ENCODE data around the gene MARF1. TPM values are rescaled to one million over a fixed set of nuclear protein-coding genes. Genes with fewer than 3 reads are reported as not detected.

MARF1 gene
- total RNA-seq, 4 donors from 2014 or later = 32.0 to 52.6 (median 41.1) TPM

DNA sequence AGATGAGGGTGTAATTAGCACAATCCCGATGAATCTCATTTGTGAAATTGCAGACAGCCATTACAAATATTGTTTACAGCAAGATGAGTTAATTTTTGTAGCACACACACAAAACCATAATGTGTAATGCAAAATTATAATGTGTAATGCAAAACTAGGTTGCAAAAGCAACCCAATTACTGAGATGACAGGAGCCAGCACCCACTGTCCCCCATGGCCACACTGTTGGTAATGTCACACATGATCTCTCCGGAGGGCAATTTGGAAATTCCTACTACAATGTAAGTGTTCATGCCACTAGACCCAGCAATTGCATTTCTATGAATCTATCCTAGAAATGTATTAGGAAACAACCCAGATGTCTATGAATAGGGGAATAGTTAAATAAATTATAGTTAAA is 76.9 kb downstream of the MARF1 start:
- intact Hi-C loops (cut with DNase I; ENCODE audit: low total_unique reads) = no loop called here
- Histone ChIP-seq H3K27me3 (no peaks in the 10 kb centered on the region), H3K4me3 (no peak overlapping the region), H3K9me3 (no peaks in the 10 kb centered on the region), H3K27ac (no peak overlapping the region), H3K36me3 (no peaks in the 10 kb centered on the region), H3K4me1 (peaks cover 0 to 14% (median 0%) of the 10 kb centered on the region in 4 donors)
- 95% methylated on average over 2 of the region's 2 CpGs; no CpG with 5 or more reads in 1 of the 2 donors for WGBS, 2 donors (ENCODE audit: low coverage in 1 of 2)
- in situ Hi-C loops (cut with MboI; ENCODE audit: low pct_ligation_motif_present in 1 of 4, low pct_unique_long_range_greater_than_20kb in 1 of 4, low sequenced_read_pairs in 3 of 4) = no loop called here
- no peak for DNase-seq
- no peak for TF ChIP-seq POLR2A (IDR thresholded peaks at IDR 0.05)
- TF ChIP-seq EP300 (IDR thresholded peaks at IDR 0.05; ENCODE audit: low read depth) = no peak
- TF ChIP-seq POLR2AphosphoS5 (IDR thresholded peaks at IDR 0.05) = no peak
- TF ChIP-seq, protein P1, sequence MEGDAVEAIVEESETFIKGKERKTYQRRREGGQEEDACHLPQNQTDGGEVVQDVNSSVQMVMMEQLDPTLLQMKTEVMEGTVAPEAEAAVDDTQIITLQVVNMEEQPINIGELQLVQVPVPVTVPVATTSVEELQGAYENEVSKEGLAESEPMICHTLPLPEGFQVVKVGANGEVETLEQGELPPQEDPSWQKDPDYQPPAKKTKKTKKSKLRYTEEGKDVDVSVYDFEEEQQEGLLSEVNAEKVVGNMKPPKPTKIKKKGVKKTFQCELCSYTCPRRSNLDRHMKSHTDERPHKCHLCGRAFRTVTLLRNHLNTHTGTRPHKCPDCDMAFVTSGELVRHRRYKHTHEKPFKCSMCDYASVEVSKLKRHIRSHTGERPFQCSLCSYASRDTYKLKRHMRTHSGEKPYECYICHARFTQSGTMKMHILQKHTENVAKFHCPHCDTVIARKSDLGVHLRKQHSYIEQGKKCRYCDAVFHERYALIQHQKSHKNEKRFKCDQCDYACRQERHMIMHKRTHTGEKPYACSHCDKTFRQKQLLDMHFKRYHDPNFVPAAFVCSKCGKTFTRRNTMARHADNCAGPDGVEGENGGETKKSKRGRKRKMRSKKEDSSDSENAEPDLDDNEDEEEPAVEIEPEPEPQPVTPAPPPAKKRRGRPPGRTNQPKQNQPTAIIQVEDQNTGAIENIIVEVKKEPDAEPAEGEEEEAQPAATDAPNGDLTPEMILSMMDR (IDR thresholded peaks at IDR 0.05) = no peak

DNA sequence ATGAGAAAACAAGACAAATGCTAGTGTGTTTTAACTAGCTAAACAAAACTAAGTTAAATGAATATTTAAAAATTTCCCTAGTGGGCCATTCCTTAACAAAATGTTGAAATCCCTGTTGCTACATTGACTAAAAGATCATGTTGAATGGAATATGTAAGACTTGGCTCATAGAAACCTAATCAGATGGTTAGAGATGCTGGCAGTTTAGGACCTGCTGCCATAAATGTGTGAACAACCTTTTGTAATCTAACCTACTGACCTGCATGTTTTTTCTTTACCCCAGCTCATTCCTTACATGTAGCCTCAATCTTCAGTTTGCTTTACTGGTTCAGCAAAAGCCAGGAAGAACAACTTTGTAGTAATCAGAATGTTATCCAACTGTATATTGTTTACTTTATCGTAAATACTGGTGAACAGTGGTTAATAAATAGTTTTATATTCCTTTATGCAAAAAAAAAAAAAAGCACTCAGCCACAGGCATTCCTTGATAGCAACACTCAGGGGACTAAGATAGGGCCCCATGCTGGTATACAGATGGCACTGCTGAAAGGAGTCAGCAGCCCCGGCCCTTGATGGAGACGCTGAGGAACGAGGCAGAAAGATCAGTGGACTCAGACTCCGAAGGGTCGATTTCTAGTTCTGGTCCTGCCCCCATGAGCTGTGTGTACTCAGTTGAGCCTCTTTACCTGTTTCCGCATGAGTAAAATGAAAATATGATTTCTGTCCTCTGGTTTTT is 78.2 kb downstream of the MARF1 start:
- Histone ChIP-seq H3K9me3 (no peaks in the 10 kb centered on the region), H3K27me3 (no peaks in the 10 kb centered on the region), H3K4me1 (peaks cover 0 to 8% (median 0%) of the 10 kb centered on the region in 4 donors), H3K27ac (no peak overlapping the region), H3K4me3 (no peak overlapping the region), H3K36me3 (no peaks in the 10 kb centered on the region)
- no peak for DNase-seq
- 77 to 88% methylated on average over 7 of the region's 7 CpGs for WGBS, 2 donors (ENCODE audit: low coverage in 1 of 2)
- in situ Hi-C loops (cut with MboI; ENCODE audit: low pct_ligation_motif_present in 1 of 4, low pct_unique_long_range_greater_than_20kb in 1 of 4, low sequenced_read_pairs in 3 of 4) = no loop called here
- intact Hi-C loops (cut with DNase I; ENCODE audit: low total_unique reads) = no loop called here
- TF ChIP-seq, protein P1 (IDR thresholded peaks at IDR 0.05) = no peak
- TF ChIP-seq POLR2AphosphoS5 (IDR thresholded peaks at IDR 0.05) = no peak
- no peak for TF ChIP-seq POLR2A (IDR thresholded peaks at IDR 0.05)
- no peak for TF ChIP-seq EP300 (IDR thresholded peaks at IDR 0.05; ENCODE audit: low read depth)

DNA sequence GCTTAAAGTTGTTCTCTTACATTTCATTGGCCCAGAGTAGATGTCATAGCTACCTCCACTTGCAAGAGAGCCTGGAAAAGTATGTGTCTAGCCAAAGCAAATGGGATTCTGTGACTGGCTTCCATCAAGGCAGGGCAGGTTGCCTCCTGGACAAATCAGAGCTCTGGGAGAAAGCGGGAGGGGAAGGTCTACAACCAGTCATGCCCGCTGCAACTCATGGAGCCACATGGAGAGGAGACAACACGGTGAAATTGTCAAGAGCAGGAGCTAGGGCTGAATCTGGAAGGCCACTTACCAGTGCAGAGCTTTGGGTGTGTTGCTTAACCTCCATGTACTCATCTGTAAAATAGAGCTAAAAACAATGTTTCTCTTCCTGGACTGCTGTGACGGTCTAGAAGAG is 83.8 kb downstream of the MARF1 start:
- DNase-seq = no peak
- 87 to 100% methylated on average over 1 to 4 of the region's 4 CpGs for WGBS, 2 donors (ENCODE audit: low coverage in 1 of 2)
- no peaks in the 10 kb centered on the region for H3K36me3 ChIP-seq
- H3K4me1 ChIP-seq = peaks cover 0 to 5% (median 0%) of the 10 kb centered on the region in 4 donors
- intact Hi-C loops (cut with DNase I; ENCODE audit: low total_unique reads) (no loop called here), in situ Hi-C loops (cut with MboI; ENCODE audit: low pct_ligation_motif_present in 1 of 4, low pct_unique_long_range_greater_than_20kb in 1 of 4, low sequenced_read_pairs in 3 of 4) (no loop called here)
- no peaks in the 10 kb centered on the region for H3K27me3 ChIP-seq
- H3K9me3 ChIP-seq = no peaks in the 10 kb centered on the region
- no peak overlapping the region for H3K27ac ChIP-seq
- TF ChIP-seq POLR2AphosphoS5 (IDR thresholded peaks at IDR 0.05) (no peak), POLR2A (IDR thresholded peaks at IDR 0.05) (no peak), EP300 (IDR thresholded peaks at IDR 0.05; ENCODE audit: low read depth) (no peak)
- TF ChIP-seq, protein P1 (IDR thresholded peaks at IDR 0.05) = no peak
- H3K4me3 ChIP-seq = no peak overlapping the region

DNA sequence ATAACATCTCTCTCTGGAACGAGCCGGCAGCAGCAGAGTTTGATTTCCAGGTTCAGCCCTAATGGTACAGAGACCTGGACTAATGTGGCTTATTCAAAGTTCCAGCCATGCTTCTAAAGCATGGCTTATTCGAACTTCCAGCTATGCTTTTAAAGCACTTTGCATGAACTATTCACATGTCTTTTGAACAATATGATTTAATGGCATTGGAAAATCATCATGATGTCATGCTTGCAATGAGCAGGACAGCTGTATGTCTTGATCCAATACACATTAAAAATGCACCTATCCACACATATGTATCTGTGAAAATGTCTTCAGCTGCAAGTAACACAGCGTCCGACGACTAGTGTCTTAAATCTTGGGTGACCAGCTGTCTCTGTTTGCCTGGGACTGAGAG is 85.7 kb downstream of the MARF1 start:
- Histone ChIP-seq H3K4me3 (no peak overlapping the region), H3K36me3 (no peaks in the 10 kb centered on the region), H3K27me3 (no peaks in the 10 kb centered on the region), H3K9me3 (no peaks in the 10 kb centered on the region), H3K27ac (no peak overlapping the region), H3K4me1 (no peaks in the 10 kb centered on the region)
- intact Hi-C loops (cut with DNase I; ENCODE audit: low total_unique reads) (no loop called here), in situ Hi-C loops (cut with MboI; ENCODE audit: low pct_ligation_motif_present in 1 of 4, low pct_unique_long_range_greater_than_20kb in 1 of 4, low sequenced_read_pairs in 3 of 4) (no loop called here)
- TF ChIP-seq POLR2A (IDR thresholded peaks at IDR 0.05) (no peak), POLR2AphosphoS5 (IDR thresholded peaks at IDR 0.05) (no peak), EP300 (IDR thresholded peaks at IDR 0.05; ENCODE audit: low read depth) (no peak)
- TF ChIP-seq, protein P1 (IDR thresholded peaks at IDR 0.05) = no peak
- 88% methylated on average over 6 of the region's 6 CpGs; no CpG with 5 or more reads in 1 of the 2 donors for WGBS, 2 donors (ENCODE audit: low coverage in 1 of 2)
- DNase-seq = no peak

Data from transverse colon (tissue), 4 donors.